HCT116 (cell line): ENCODE measurements around the gene PLAC8.

ENCODE experiments used
- POLR2A ChIP-seq: IDR thresholded peaks from 2 replicates; pipeline ENCODE4 v1.7.0; 2011; ENCODE audit warnings: borderline replicate concordance; ENCODE audit not compliant: insufficient read depth, insufficient read length; ENCODE audit errors: extremely low read depth
- TF ChIP-seq, protein P1 (sequence below), 3 experiments: fragments of 200-600 bp in 1 of 3; sonication (generic) in 1 of 3; IDR thresholded peaks in 2 of 3; conservative IDR thresholded peaks in 1 of 3; 2 replicates each; pipeline ENCODE4 v1.5.1; 2012 to 2017; ENCODE audit warnings: low read depth in 2 of 3, low read length in 2 of 3, antibody characterized with exemption in 1 of 3, borderline replicate concordance in 1 of 3, control low read depth in 1 of 3, mild to moderate bottlenecking in 1 of 3, mixed read lengths in 1 of 3, mixed run types in 1 of 3, moderate library complexity in 1 of 3; ENCODE audit not compliant: insufficient read depth in 1 of 3

DNA sequence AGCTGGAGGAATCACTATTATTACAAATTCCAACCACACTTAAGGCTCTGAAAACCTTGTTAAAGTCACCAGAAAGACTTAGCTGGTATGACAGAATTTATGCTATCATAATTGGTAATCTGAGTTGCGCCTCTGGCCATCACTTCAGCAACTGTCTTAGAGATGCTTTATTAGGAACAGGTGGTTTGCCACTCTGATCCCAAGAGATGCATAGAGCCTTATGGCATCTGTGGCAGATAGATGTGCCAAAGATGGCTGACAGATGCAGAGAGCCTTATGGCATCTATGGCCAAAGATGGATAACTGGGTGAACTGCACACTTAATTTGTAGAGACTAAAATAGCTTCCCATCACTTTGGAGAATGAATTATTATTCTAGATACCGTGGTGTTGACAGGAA lies 32.3 kb upstream of the PLAC8 start:
- no peak for TF ChIP-seq POLR2A
- TF ChIP-seq, protein P1, sequence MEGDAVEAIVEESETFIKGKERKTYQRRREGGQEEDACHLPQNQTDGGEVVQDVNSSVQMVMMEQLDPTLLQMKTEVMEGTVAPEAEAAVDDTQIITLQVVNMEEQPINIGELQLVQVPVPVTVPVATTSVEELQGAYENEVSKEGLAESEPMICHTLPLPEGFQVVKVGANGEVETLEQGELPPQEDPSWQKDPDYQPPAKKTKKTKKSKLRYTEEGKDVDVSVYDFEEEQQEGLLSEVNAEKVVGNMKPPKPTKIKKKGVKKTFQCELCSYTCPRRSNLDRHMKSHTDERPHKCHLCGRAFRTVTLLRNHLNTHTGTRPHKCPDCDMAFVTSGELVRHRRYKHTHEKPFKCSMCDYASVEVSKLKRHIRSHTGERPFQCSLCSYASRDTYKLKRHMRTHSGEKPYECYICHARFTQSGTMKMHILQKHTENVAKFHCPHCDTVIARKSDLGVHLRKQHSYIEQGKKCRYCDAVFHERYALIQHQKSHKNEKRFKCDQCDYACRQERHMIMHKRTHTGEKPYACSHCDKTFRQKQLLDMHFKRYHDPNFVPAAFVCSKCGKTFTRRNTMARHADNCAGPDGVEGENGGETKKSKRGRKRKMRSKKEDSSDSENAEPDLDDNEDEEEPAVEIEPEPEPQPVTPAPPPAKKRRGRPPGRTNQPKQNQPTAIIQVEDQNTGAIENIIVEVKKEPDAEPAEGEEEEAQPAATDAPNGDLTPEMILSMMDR (IDR thresholded peaks at IDR 0.05 in 2 of 3, conservative IDR thresholded peaks at IDR 0.05 in 1 of 3; ENCODE audit: borderline replicate concordance in 1 of 3, insufficient read depth in 1 of 3, low read depth in 2 of 3, low read length in 2 of 3), result no peak
